Kidney (tissue), 14 donors: ENCODE results near the gene FLRT2. TPM values are rescaled to one million over a fixed set of nuclear protein-coding genes. Genes with fewer than 3 reads are reported as not detected.

Source experiments
- DNase-seq, 5 donors: peaks; one replicate each; pipeline ENCODE4 v3.0.0-alpha.2; 2013 to 2020
- FAIRE-seq: peaks from 2 replicates; lab custom pipeline; 2012; peaks lifted over from hg19 to GRCh38; lab: Jason Lieb, UNC
- H3K27ac ChIP-seq, 2 donors: one replicate each; pipeline ENCODE4 v1.7.0; 2013; ENCODE audit warnings: low read depth in 2 of 2, low read length in 2 of 2, inconsistent platforms in 1 of 2
- H3K27me3 ChIP-seq: one replicate; pipeline ENCODE4 v1.7.1; 2013; ENCODE audit warnings: low read length, inconsistent platforms; ENCODE audit not compliant: control insufficient read depth, insufficient read depth
- H3K36me3 ChIP-seq, 3 donors: one replicate each; pipeline versions ENCODE4 v1.7.0 to v1.7.1; 2013; ENCODE audit warnings: low read length in 3 of 3, control low read depth in 1 of 3, inconsistent platforms in 1 of 3; ENCODE audit not compliant: insufficient read depth in 3 of 3, control insufficient read depth in 2 of 3
- H3K4me1 ChIP-seq, 3 donors: one replicate each; pipeline versions ENCODE4 v1.7.0 to v1.7.1; 2013; ENCODE audit warnings: low read length in 3 of 3, inconsistent platforms in 1 of 3, low read depth in 1 of 3; ENCODE audit not compliant: control insufficient read depth in 2 of 3, insufficient read depth in 2 of 3
- H3K4me3 ChIP-seq, 3 donors: one replicate each; pipeline versions ENCODE4 v1.7.0 to v1.8.1; 2013; ENCODE audit warnings: low read length in 3 of 3, control low read depth in 1 of 3, inconsistent platforms in 1 of 3
- H3K9ac ChIP-seq, 3 donors: one replicate each; pipeline versions ENCODE4 v1.7.0 to v1.7.1; 2013; ENCODE audit warnings: low read length in 3 of 3, control low read depth in 1 of 3, inconsistent platforms in 1 of 3
- H3K9me3 ChIP-seq, 3 donors: one replicate each; pipeline versions ENCODE4 v1.7.0 to v1.7.1; 2013; ENCODE audit warnings: low read length in 3 of 3, control low read depth in 1 of 3, inconsistent platforms in 1 of 3; ENCODE audit not compliant: control insufficient read depth in 2 of 3, insufficient read depth in 1 of 3
- intact Hi-C: fragments of 100-400 bp; cut with DNase I; formaldehyde crosslinking; loops from one replicate; pipeline ENCODE4 v1.11.1; 2022
- polyA plus RNA-seq: library from polyadenylated mRNA; stranded (reverse); fragments of 350-450 nt; fragmentation: Illumina TruSeq; extraction: RNeasy Lipid Tissue Mini Kit (QIAGEN cat#74804); gene quantifications from one replicate; pipeline ENCODE4 v1.2.3, GENCODE V29; 2014; ENCODE audit warnings: low read depth, low replicate concordance; ENCODE audit not compliant: insufficient read depth
- total RNA-seq: library from RNA; stranded (reverse); fragmentation: NEBNext Ultra II Directional; extraction: Animal tissue kit (Norgen Biotek cat#: 25700); gene quantifications from one replicate; pipeline ENCODE4 v1.2.1, GENCODE V29; 2021
- TF ChIP-seq, protein P1 (sequence below): IDR thresholded peaks from 3 replicates; pipeline ENCODE4 v1.5.1; 2012; ENCODE audit warnings: mild to moderate bottlenecking, moderate library complexity, borderline replicate concordance; ENCODE audit not compliant: insufficient read depth; ENCODE audit errors: extremely low read depth
- donor health status: control.
- donor health status: control.
- donor health status: control.
- donor health status: control.
- donor health status: control.
- donor health status: DM: yes; HTN: yes; CAD: no.
- donor health status: Normal renal cell carcinoma (clear cell type).

The FLRT2 gene
- total and polyA plus RNA-seq, 2 donors from 2014 or later, result 1.2 to 16.6 TPM

DNA sequence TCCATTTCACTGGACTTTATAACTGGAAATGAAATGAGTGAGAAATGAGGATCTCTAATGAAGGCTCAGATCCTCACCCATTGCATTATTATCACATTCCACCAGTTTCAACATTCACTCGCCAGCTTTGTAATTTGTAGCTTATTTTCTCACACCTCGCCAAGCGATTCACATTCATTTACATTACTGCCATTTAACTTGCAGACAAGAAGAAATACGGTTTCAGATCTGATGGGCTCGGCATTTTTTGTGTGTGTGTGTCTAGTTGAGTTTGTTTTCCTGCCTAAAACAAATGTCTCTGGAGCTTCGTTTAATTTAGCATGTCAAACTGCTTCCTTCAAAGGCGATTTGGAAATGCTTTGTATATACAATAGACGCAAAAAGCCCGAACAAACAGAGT lies 132.2 kb downstream of the FLRT2 start:
- Histone ChIP-seq H3K9ac (no peak overlapping the region), H3K4me1 (no peaks in the 10 kb centered on the region), H3K4me3 (no peak overlapping the region), H3K27ac (no peak overlapping the region), H3K9me3 (no peaks in the 10 kb centered on the region), H3K27me3 (no peaks in the 10 kb centered on the region), H3K36me3 (no peaks in the 10 kb centered on the region)
- TF ChIP-seq, protein P1, sequence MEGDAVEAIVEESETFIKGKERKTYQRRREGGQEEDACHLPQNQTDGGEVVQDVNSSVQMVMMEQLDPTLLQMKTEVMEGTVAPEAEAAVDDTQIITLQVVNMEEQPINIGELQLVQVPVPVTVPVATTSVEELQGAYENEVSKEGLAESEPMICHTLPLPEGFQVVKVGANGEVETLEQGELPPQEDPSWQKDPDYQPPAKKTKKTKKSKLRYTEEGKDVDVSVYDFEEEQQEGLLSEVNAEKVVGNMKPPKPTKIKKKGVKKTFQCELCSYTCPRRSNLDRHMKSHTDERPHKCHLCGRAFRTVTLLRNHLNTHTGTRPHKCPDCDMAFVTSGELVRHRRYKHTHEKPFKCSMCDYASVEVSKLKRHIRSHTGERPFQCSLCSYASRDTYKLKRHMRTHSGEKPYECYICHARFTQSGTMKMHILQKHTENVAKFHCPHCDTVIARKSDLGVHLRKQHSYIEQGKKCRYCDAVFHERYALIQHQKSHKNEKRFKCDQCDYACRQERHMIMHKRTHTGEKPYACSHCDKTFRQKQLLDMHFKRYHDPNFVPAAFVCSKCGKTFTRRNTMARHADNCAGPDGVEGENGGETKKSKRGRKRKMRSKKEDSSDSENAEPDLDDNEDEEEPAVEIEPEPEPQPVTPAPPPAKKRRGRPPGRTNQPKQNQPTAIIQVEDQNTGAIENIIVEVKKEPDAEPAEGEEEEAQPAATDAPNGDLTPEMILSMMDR, result no peak
- DNase-seq (no peak), FAIRE-seq (no peak)
- intact Hi-C loops, result no loop called here

DNA sequence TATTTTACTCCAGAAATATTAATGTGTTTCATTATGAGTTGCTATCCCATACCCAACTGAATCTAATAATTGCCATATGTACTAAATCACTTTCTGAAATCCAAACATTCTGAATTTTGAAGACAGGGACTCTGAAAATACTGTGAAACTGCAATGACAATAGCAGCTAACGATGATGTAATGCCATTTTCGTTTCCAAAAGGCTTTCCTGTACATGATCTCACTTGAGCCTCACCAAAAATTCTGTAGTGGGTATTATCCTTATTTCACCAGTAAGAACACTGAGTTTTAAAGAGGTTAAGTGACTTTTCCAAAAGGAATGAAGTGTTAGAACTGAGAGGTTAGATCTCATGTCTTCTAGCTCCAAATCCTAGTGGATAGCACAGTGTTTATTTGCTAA lies 133.3 kb downstream of the FLRT2 start:
- DNase-seq (no peak), FAIRE-seq (no peak)
- no peaks in the 10 kb centered on the region for H3K4me1 ChIP-seq
- intact Hi-C loops, result no loop called here
- H3K4me3 ChIP-seq, result no peak overlapping the region
- H3K27ac ChIP-seq, result no peak overlapping the region
- no peaks in the 10 kb centered on the region for H3K27me3 ChIP-seq
- no peaks in the 10 kb centered on the region for H3K9me3 ChIP-seq
- H3K9ac ChIP-seq, result no peak overlapping the region
- TF ChIP-seq, protein P1, result no peak
- no peaks in the 10 kb centered on the region for H3K36me3 ChIP-seq

DNA sequence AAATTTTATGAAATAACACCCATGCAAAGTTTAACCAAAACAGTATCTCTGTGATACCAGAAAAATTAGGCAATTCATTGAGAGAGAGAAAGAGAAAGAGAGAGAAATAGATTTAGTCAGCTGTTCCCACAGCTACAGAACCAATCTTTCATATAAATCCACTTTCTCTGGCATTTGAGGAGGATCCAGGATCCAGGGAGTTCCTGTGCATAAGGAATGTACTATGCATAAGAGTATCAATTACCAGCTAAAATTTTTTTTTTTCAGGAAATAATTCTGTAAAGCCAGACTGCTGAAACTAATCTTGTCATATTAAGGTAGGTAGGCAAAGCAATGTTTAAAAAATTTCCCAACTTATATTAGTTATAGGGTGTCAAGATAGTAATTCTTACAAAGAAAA lies 133.7 kb downstream of the FLRT2 start:
- Histone ChIP-seq H3K4me3 (no peak overlapping the region), H3K27me3 (no peaks in the 10 kb centered on the region), H3K27ac (no peak overlapping the region), H3K36me3 (no peaks in the 10 kb centered on the region), H3K4me1 (no peaks in the 10 kb centered on the region), H3K9me3 (no peaks in the 10 kb centered on the region), H3K9ac (no peak overlapping the region)
- DNase-seq (no peak), FAIRE-seq (no peak)
- intact Hi-C loops, result no loop called here
- TF ChIP-seq, protein P1, result no peak

DNA sequence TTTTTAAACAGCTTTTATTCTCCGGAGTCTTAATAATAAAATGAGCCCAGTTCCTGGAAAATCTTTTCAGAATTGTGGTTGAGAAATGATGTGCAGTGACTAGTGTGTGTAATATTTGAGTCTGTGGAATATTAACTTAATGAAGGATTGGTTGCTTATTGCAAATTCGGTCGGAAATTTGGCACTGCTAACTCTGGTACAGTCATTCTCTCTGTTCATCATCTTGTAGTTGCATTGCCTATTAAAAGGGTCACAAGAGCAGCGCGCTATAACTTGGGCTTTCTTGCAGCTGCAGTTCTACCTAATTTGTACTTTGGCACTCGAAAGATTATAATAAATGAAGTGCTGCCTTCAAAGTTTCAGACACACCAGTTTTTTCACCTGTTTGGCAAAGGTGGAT lies 146.0 kb downstream of the FLRT2 start:
- Histone ChIP-seq H3K4me1 (no peaks in the 10 kb centered on the region), H3K9me3 (no peaks in the 10 kb centered on the region), H3K4me3 (no peak overlapping the region), H3K27me3 (no peaks in the 10 kb centered on the region), H3K9ac (no peak overlapping the region), H3K27ac (no peak overlapping the region), H3K36me3 (no peaks in the 10 kb centered on the region)
- intact Hi-C loops, result no loop called here
- TF ChIP-seq, protein P1, result no peak
- DNase-seq (no peak), FAIRE-seq (no peak)
